HL-60 (cell line): ENCODE data around the gene LYRM2.

Experiments
- DNase-seq, 2 experiments: peaks; one replicate each; pipeline ENCODE4 v3.0.0-alpha.2; 2010 to 2020; ENCODE audit warnings: low read depth in 1 of 2, low spot score in 1 of 2
- H3K27ac ChIP-seq: fragments of 250-450 bp; sonication (Bioruptor Pico); replicated peaks from 2 replicates; pipeline ENCODE4 v1.5.1; 2020; ENCODE audit warnings: mild to moderate bottlenecking, moderate library complexity
- H3K27me3 ChIP-seq: fragments of 250-450 bp; sonication (Bioruptor Pico); 2 replicates; pipeline ENCODE4 v1.5.1; 2021; ENCODE audit warnings: mild to moderate bottlenecking, moderate library complexity; ENCODE audit not compliant: insufficient read depth, poor library complexity, severe bottlenecking
- H3K4me3 ChIP-seq: replicated peaks from 2 replicates; pipeline ENCODE4 v1.5.1; 2011; ENCODE audit warnings: mild to moderate bottlenecking, control low read depth, low read length; ENCODE audit not compliant: insufficient read depth
- GABPA ChIP-seq: IDR thresholded peaks from 2 replicates; pipeline ENCODE4 v1.6.1; 2012; ENCODE audit warnings: low read depth
- POLR2AphosphoS5 ChIP-seq: IDR thresholded peaks from 2 replicates; pipeline ENCODE4 v1.6.1; 2012; ENCODE audit warnings: low read depth
- SPI1 ChIP-seq: IDR thresholded peaks from 2 replicates; pipeline ENCODE4 v1.6.1; 2012; ENCODE audit warnings: low read depth, mild to moderate bottlenecking, borderline replicate concordance
- TF ChIP-seq, protein P1 (sequence below): IDR thresholded peaks from one replicate; pipeline ENCODE4 v1.5.1; 2011; ENCODE audit warnings: low read length, control low read depth, inconsistent platforms; ENCODE audit not compliant: insufficient read depth
- TF ChIP-seq, protein P2 (sequence below): IDR thresholded peaks from 2 replicates; pipeline ENCODE4 v1.6.1; 2012; ENCODE audit warnings: low read depth; ENCODE audit not compliant: insufficient replicate concordance

The LYRM2 gene

GRCh38 chr6:89597988-89598387 is 40.6 kb downstream of the LYRM2 start:
- DNase-seq: peak; percentile 13 to 19
- no peak for TF ChIP-seq SPI1
- no peak for TF ChIP-seq POLR2AphosphoS5
- no peak for TF ChIP-seq GABPA
- TF ChIP-seq, protein P1, sequence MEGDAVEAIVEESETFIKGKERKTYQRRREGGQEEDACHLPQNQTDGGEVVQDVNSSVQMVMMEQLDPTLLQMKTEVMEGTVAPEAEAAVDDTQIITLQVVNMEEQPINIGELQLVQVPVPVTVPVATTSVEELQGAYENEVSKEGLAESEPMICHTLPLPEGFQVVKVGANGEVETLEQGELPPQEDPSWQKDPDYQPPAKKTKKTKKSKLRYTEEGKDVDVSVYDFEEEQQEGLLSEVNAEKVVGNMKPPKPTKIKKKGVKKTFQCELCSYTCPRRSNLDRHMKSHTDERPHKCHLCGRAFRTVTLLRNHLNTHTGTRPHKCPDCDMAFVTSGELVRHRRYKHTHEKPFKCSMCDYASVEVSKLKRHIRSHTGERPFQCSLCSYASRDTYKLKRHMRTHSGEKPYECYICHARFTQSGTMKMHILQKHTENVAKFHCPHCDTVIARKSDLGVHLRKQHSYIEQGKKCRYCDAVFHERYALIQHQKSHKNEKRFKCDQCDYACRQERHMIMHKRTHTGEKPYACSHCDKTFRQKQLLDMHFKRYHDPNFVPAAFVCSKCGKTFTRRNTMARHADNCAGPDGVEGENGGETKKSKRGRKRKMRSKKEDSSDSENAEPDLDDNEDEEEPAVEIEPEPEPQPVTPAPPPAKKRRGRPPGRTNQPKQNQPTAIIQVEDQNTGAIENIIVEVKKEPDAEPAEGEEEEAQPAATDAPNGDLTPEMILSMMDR: no peak
- TF ChIP-seq, protein P2, sequence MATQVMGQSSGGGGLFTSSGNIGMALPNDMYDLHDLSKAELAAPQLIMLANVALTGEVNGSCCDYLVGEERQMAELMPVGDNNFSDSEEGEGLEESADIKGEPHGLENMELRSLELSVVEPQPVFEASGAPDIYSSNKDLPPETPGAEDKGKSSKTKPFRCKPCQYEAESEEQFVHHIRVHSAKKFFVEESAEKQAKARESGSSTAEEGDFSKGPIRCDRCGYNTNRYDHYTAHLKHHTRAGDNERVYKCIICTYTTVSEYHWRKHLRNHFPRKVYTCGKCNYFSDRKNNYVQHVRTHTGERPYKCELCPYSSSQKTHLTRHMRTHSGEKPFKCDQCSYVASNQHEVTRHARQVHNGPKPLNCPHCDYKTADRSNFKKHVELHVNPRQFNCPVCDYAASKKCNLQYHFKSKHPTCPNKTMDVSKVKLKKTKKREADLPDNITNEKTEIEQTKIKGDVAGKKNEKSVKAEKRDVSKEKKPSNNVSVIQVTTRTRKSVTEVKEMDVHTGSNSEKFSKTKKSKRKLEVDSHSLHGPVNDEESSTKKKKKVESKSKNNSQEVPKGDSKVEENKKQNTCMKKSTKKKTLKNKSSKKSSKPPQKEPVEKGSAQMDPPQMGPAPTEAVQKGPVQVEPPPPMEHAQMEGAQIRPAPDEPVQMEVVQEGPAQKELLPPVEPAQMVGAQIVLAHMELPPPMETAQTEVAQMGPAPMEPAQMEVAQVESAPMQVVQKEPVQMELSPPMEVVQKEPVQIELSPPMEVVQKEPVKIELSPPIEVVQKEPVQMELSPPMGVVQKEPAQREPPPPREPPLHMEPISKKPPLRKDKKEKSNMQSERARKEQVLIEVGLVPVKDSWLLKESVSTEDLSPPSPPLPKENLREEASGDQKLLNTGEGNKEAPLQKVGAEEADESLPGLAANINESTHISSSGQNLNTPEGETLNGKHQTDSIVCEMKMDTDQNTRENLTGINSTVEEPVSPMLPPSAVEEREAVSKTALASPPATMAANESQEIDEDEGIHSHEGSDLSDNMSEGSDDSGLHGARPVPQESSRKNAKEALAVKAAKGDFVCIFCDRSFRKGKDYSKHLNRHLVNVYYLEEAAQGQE: no peak
- H3K27ac ChIP-seq: no peak overlapping the region
- H3K4me3 ChIP-seq: no peak overlapping the region
- no peaks in the 10 kb centered on the region for H3K27me3 ChIP-seq

DNA sequence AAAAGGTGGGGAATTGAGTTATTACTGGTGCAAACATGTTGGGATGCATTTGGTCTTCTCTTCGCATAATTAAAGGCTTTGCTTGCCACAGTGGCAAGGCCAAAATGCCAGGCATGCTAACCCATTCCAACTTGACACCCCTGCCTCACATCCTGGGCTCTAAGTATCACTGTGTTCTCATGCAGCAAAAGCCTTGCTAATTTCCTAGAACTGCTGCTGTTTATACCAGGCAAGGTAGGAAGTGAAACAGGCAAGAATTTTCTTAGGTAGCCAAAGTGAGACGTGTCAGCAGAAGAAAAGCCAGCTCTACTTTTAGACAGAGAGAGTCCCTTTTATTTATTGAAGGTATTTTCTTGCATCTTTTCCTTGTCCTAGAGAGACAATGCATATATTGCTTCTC is 41.2 kb downstream of the LYRM2 start:
- Histone ChIP-seq H3K4me3 (no peak overlapping the region), H3K27me3 (no peaks in the 10 kb centered on the region), H3K27ac (no peak overlapping the region)
- DNase-seq: no peak
- TF ChIP-seq GABPA (no peak), SPI1 (no peak), POLR2AphosphoS5 (no peak)
- TF ChIP-seq, protein P1: no peak
- TF ChIP-seq, protein P2: no peak

- TF ChIP-seq, protein P2: no peak
- no peak for TF ChIP-seq POLR2AphosphoS5
- TF ChIP-seq, protein P1: no peak
- no peak for TF ChIP-seq SPI1
- no peak for TF ChIP-seq GABPA
- Histone ChIP-seq H3K27ac (no peak overlapping the region), H3K4me3 (no peak overlapping the region), H3K27me3 (no peaks in the 10 kb centered on the region)
- no peak for DNase-seq
These were observed 42.1 kb downstream of the LYRM2 start for GRCh38 chr6:89596484-89596883.
